Mucosa of descending colon (tissue), 3 donors: ENCODE data around the gene VTI1B. TPM values are rescaled to one million over a fixed set of nuclear protein-coding genes. Genes with fewer than 3 reads are reported as not detected.

Source experiments
- ATAC-seq: fragments of 200-7000 bp; cut with Tn5 transposase; one replicate; pipeline ENCODE4 v1.9.1; 2020; ENCODE audit warnings: mild to moderate bottlenecking, moderate library complexity
- DNase-seq, 3 donors: peaks; one replicate each; pipeline ENCODE4 v3.0.0-alpha.2; 2020
- H3K36me3 ChIP-seq: fragments of 200-600 bp; one replicate; pipeline ENCODE4 v1.8.0; 2021; ENCODE audit warnings: low read depth, mild to moderate bottlenecking
- H3K4me1 ChIP-seq: fragments of 200-600 bp; one replicate; pipeline ENCODE4 v1.8.0; 2021; ENCODE audit warnings: low read depth, mild to moderate bottlenecking
- H3K4me3 ChIP-seq: fragments of 200-600 bp; one replicate; pipeline ENCODE4 v1.8.0; 2021; ENCODE audit warnings: mild to moderate bottlenecking
- H3K9me3 ChIP-seq: fragments of 200-600 bp; one replicate; pipeline ENCODE4 v1.8.0; 2021; ENCODE audit warnings: mild to moderate bottlenecking
- CTCF ChIP-seq: fragments of 200-600 bp; IDR thresholded peaks from one replicate; pipeline ENCODE4 v1.8.0; 2022; ENCODE audit warnings: antibody characterized with exemption, mild to moderate bottlenecking
- intact Hi-C, 2 donors: fragments of 100-400 bp; cut with DNase I in 1 of 2; cut with micrococcal nuclease in 1 of 2; formaldehyde crosslinking; loops; one replicate each; pipeline versions ENCODE4 v1.11.0 to v1.11.1; 2022; cut with DNase I, micrococcal nuclease
- total RNA-seq, 3 donors: library from RNA; stranded (reverse); fragmentation: NEBNext Ultra II Directional in 2 of 3; extraction: Animal tissue kit (Norgen Biotek cat#: 25700) in 2 of 3; gene quantifications; one replicate each; pipeline versions ENCODE4 v1.2.1 to v1.2.4, GENCODE V29; 2021 to 2023
- donor health status: DM: no; HTN: no; CAD: no; lungs with moderate emphysema.
- donor health status: DM: no; HTN: no; CAD: no.
- donor health status: DM: no; HTN: yes; CAD: no.

Gene VTI1B
- total RNA-seq, 3 donors from 2014 or later = 110 to 162 (median 148) TPM

GRCh38 chr14:67638642-67639041 lies 35.8 kb downstream of the VTI1B start:
- H3K4me3 ChIP-seq = no peak overlapping the region
- ATAC-seq = no peak

GRCh38 chr14:67636361-67636919 lies 38.0 kb downstream of the VTI1B start:
- intact Hi-C loops = no loop called here
- ATAC-seq = peak; percentile 63
- H3K9me3 ChIP-seq = no peaks in the 10 kb centered on the region
- no peak for TF ChIP-seq CTCF
- no peaks in the 10 kb centered on the region for H3K36me3 ChIP-seq
- H3K4me3 ChIP-seq = no peak overlapping the region
- H3K4me1 ChIP-seq = no peaks in the 10 kb centered on the region
- no peak for DNase-seq

More at GRCh38 chr14:67638642-67639041, 35.8 kb downstream of the VTI1B start:
- Histone ChIP-seq H3K9me3 (no peaks in the 10 kb centered on the region), H3K36me3 (no peaks in the 10 kb centered on the region), H3K4me1 (no peaks in the 10 kb centered on the region)
- DNase-seq = no peak
- intact Hi-C loops = no loop called here
- no peak for TF ChIP-seq CTCF

GRCh38 chr14:67633451-67634147 lies 40.8 kb downstream of the VTI1B start:
- no peak overlapping the region for H3K4me3 ChIP-seq
- intact Hi-C loops = no loop called here
- no peak for TF ChIP-seq CTCF
- H3K9me3 ChIP-seq = no peaks in the 10 kb centered on the region
- peak in 1 of 3 donors; percentile 25 for DNase-seq
- no peaks in the 10 kb centered on the region for H3K36me3 ChIP-seq
- no peaks in the 10 kb centered on the region for H3K4me1 ChIP-seq
- peak; percentile 86 for ATAC-seq

GRCh38 chr14:67630938-67631337 lies 43.5 kb downstream of the VTI1B start:
- Histone ChIP-seq H3K4me1 (no peaks in the 10 kb centered on the region), H3K36me3 (no peaks in the 10 kb centered on the region), H3K9me3 (no peaks in the 10 kb centered on the region), H3K4me3 (no peak overlapping the region)
- intact Hi-C loops = no loop called here
- DNase-seq (no peak), ATAC-seq (no peak)
- TF ChIP-seq CTCF = no peak

GRCh38 chr14:67630186-67630585 lies 44.2 kb downstream of the VTI1B start:
- TF ChIP-seq CTCF = no peak
- no peaks in the 10 kb centered on the region for H3K4me1 ChIP-seq
- DNase-seq (no peak), ATAC-seq (no peak)
- no peaks in the 10 kb centered on the region for H3K36me3 ChIP-seq
- intact Hi-C loops = no loop called here
- no peak overlapping the region for H3K4me3 ChIP-seq
- no peaks in the 10 kb centered on the region for H3K9me3 ChIP-seq
